ENCODE data around the gene CTXND1. TPM values are rescaled to one million over a fixed set of nuclear protein-coding genes. Genes with fewer than 3 reads are reported as not detected.

The CTXND1 gene
- total and polyA plus RNA-seq, 2 of the 13 experiments (the other 11 are each of a cell fraction or from before 2014, with no cell fraction given), result 1.2 to 2.1 TPM

DNA sequence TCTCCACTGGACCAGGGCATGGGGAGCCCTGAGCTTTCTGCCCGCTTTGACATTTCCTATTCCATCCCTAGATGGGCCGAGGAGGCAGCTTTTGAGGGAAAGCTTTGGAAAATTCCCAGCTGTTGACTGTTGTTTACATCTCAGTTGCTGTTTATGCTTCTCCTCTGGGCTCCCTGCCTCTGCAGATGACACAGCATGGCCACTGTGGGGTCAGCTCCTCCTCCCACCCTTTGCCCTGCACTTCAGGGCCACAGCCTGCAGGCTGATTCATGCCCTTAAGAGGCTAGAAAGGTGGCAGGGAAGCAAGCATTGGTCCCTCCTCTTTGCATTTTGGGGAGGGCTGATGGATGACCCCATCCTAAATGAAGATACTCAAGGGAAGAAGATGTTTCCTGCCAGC is 8.5 kb upstream of the CTXND1 start:
- H3K36me3 ChIP-seq (replicated peaks in 1 of 2; ENCODE audit: control insufficient read depth in 1 of 2, insufficient read depth in 2 of 2, low read length in 2 of 2), result no peaks in the 10 kb centered on the region
- FAIRE-seq (no peak), ATAC-seq (peak; percentile 50; the same call in 2 of the 3 replicates), DNase-seq (ENCODE audit: low spot score) (no peak)
- intact Hi-C loops (cut with micrococcal nuclease; ENCODE audit: unreplicated experiment), result no loop called here
- in situ Hi-C loops (cut with HindIII; ENCODE audit: extremely low pct_ligation_motif_present, low pct_unique_long_range_greater_than_20kb), result no loop called here
- H3K4me3 ChIP-seq (replicated peaks in 1 of 3; ENCODE audit: insufficient read depth in 1 of 3, low read depth in 2 of 3, low read length in 3 of 3), result no peak overlapping the region
- H3K4me1 ChIP-seq (ENCODE audit: insufficient read depth, low read length), result peaks cover 25% of the 10 kb centered on the region
- peak overlapping the region; percentile 29; the same call in 1 of the 2 replicates for H3K4me2 ChIP-seq (ENCODE audit: low read depth, low read length)
- H3K27me3 ChIP-seq (ENCODE audit: control insufficient read depth in 1 of 2, insufficient read depth in 2 of 2, low read length in 2 of 2), result peaks cover 0 to 15% of the 10 kb centered on the region in 2 experiments; a peak in 3 of 5 replicates
- ChIA-PET POLR2A (no interaction called here), CTCF (ENCODE audit: low intra/inter-chr PET ratio, low total read pairs) (no interaction called here)
- no TSS peak for BruUV-seq (replicated peaks)
- no peak overlapping the region for H3K27ac ChIP-seq (ENCODE audit: extremely low read length, insufficient read depth, low read length)
- H3K9me3 ChIP-seq (ENCODE audit: low read length), result no peaks in the 10 kb centered on the region
- H4K20me1 ChIP-seq (ENCODE audit: insufficient read depth, low read length), result no peaks in the 10 kb centered on the region
- 35% methylated on average over 2 of the region's 2 CpGs for WGBS (ENCODE audit: low lambda C conversion rate)
- no peak overlapping the region for H2AFZ ChIP-seq (ENCODE audit: low read length)
- no peak overlapping the region for H3K9ac ChIP-seq (ENCODE audit: insufficient read depth, low read depth, low read length)
- TF ChIP-seq ZBTB34 (CRISPR knock-in tag; IDR thresholded peaks at IDR 0.05) (no peak), ZNF530 (CRISPR knock-in tag; IDR thresholded peaks at IDR 0.05; ENCODE audit: low read depth) (no peak), STAG1 (CRISPR knock-in tag; IDR thresholded peaks at IDR 0.05) (no peak), RFX3 (CRISPR knock-in tag; IDR thresholded peaks at IDR 0.05) (no peak), NFYB (CRISPR knock-in tag; IDR thresholded peaks at IDR 0.05) (no peak), JUNB (CRISPR knock-in tag; IDR thresholded peaks at IDR 0.05; ENCODE audit: borderline replicate concordance) (no peak), FIP1L1 (IDR thresholded peaks at IDR 0.05; ENCODE audit: borderline replicate concordance, insufficient read depth, low read depth, low read length) (no peak), AKAP8 (CRISPR knock-in tag; IDR thresholded peaks at IDR 0.05) (no peak), KLF13 (CRISPR knock-in tag; IDR thresholded peaks at IDR 0.05) (no peak), ZNF326 (CRISPR knock-in tag; IDR thresholded peaks at IDR 0.05; ENCODE audit: borderline replicate concordance) (no peak), TMF1 (CRISPR knock-in tag; IDR thresholded peaks at IDR 0.05; ENCODE audit: low read depth) (no peak), HHEX (CRISPR knock-in tag; IDR thresholded peaks at IDR 0.05) (no peak), HMG20B (CRISPR knock-in tag; conservative IDR thresholded peaks at IDR 0.05) (no peak), CENPT (CRISPR knock-in tag; IDR thresholded peaks at IDR 0.05; ENCODE audit: low read depth) (no peak), RXRA (CRISPR knock-in tag; IDR thresholded peaks at IDR 0.05) (no peak), SRSF4 (IDR thresholded peaks at IDR 0.05; ENCODE audit: low read depth, low read length, poor library complexity, severe bottlenecking) (no peak), SALL2 (CRISPR knock-in tag; IDR thresholded peaks at IDR 0.05) (no peak), SRF (IDR thresholded peaks at IDR 0.05; ENCODE audit: low read depth, low read length) (no peak), ZKSCAN1 (IDR thresholded peaks at IDR 0.05; ENCODE audit: low read length) (no peak)
- no peaks in the 10 kb centered on the region for H3K79me2 ChIP-seq (ENCODE audit: insufficient read depth, low read length)

Data from HepG2 (cell line).